GM19468 (cell line): ENCODE data around the gene PYHIN1.
"Not testable (repeated sequence)": the region's sequence is repeated elsewhere in the genome, so short reads cannot be mapped to it uniquely, and the experiment has no call there.

Experiments used
- ATAC-seq: cut with Tn5 transposase; IDR thresholded peaks from one replicate; pipeline ENCODE4 v1.9.1; 2021; ENCODE audit warnings: mild to moderate bottlenecking, moderate library complexity, moderate number of reproducible peaks; ENCODE audit not compliant: unreplicated experiment; ENCODE audit errors: extremely low read depth

The PYHIN1 gene

DNA sequence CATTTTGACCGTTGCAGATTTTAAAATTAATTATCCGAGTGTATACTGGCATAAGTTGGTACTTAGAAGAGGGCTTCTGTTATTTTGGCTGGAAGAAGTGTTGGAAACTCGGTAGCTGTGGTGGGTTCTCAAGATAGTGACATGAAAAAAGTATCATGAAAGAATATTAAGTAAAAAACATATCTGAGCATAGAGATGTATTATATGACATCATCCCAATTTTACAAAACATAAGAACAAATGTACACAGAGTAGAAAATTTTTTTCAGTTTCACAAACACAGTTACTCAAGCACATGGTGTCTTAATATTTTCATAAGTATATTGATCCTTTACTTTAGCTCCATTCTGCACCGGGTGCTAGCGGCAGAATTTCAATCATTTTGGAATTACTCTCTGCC is 79.0 kb downstream of the PYHIN1 start:
- ATAC-seq = no peak

DNA sequence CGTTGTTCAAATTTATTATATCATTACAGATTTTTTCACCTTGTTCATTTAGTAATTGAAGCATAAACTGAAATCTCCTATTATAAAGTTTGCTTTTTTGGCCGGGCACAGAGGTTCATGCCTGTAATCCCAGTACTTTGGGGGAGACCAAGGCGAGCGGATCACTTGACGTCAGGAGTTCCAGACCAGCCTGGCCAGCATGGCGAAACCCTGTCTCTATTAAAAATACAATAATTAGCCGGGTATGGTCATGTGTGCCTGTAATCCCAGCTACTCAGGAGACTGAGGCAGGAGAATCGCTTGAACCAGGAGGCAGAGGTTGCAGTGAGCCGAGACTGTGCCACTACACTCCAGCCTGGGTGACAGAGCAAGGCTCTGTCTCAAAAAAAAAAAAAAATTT is 79.6 kb downstream of the PYHIN1 start:
- not testable (repeated sequence) for ATAC-seq

DNA sequence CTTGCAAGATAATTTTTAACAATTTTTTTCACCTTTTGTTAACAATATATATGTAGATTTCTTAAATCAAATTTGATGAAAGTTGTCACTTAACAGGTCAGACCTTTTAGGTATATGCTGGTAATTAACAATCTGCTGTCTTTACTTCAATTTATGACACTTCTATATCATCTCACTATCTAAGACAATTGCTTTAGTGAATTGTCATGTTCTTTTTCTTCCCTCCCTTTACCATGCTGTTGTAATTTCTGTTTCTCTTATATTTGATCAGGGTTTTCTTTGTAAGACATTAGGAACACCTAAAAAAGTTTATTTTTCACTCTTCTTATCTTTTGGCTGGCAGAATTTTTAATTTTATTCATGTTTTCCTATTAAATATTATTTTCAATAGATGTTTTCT is 80.4 kb downstream of the PYHIN1 start:
- no peak for ATAC-seq

DNA sequence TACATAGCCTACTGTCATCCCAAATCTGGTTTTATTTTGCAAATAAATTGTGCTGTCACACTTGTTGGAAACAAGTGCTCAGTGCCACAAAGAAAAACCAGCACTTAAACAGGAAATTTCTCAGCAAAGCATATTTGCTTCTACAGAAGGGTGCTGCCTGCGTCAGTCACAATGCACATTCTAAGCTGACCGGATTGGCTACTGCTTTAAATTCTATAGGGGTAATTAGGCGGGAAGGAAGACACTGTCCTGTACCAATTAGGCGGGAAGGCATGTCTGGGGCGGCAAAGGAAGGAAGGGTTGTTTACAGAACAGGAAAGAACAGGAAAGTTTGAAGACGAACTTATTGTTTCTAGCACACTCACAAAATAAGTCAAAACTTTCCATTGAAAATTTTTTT is 81.1 kb downstream of the PYHIN1 start:
- ATAC-seq = peak; percentile 17

DNA sequence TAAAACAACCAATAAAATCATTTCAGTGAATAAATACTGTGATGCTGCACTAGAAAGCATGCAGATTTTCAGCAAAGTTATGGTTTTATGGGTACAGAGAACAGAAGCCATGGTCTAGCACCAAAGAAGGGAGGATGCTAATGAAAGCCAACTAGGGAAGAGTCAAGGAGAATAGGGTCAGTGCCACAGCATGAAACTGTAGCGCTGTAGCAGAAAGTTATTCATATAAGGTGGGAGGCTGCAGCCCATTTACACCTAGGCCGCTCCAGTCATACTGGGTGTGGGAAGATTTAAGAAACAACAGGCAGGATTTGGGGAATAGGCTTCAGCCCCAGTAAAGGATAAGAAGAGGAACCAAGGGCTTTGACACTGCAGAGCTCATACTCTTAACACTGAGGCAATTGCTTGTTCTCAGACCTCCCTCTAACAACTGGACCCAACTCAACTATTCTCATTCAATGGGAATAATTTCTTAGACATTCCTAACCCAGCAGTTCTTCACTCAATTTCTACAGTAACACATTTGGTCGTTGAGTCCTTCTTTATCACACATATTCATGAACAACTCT is 82.7 kb downstream of the PYHIN1 start:
- ATAC-seq = no peak

DNA sequence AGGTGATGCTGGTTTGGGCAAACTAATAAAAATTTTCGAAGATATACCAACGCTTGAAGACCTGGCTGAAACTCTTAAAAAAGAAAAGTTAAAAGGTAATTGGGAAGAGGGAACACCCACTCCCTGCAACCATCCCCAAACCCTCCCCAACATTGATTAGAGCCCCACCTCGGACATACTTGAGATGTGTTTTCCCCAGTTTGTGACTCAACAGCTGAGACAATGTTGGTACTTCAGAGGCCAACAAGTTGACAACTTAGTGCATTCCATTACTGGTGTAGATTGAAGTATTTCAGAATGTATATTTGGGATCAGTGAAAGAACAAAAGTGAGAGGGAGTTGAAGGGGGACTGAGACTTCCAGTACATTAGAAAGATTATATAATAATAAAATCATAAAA is 83.5 kb downstream of the PYHIN1 start:
- no peak for ATAC-seq

DNA sequence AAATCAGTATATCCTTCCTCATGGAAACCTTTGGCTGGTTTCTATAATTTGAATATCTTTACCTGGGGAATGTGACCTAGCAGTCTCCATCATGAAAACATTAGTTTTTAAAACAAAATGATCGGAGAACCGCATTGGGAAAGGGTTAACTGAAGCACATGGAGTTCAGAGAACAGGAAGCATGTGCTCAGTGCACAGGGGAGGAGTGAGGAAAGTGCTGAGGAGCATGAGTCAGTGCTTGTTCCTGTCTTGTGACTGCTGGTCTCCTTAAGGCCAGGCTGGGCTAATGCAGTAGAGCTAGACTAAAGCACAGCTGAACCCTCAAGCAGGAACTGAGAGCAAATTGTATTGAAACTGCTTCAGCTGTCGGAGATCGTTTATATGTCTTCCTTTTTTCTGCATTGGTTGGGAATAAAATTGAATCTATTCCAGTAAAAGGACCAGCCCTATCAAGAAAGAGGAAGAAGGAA is 84.1 kb downstream of the PYHIN1 start:
- ATAC-seq = peak; percentile 92

DNA sequence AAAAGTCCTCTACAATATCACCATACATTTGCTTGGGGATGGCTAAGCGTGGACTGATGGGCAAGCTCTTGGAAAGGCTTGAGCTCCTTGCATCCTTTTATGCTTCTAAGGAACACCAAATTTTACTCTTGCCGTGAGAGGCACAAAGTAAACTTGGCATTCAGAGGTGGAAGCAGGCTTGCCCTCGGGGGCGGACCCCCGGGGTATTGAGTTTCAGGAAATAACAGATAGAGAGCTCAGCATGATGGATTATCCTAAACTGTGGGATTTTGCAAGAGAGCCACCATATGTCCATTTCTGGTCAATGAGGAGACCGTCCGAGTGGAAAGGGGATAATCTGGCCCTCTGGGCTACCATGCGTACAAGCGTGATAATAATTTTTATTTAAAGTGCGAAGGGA is 92.4 kb downstream of the PYHIN1 start:
- no peak for ATAC-seq

DNA sequence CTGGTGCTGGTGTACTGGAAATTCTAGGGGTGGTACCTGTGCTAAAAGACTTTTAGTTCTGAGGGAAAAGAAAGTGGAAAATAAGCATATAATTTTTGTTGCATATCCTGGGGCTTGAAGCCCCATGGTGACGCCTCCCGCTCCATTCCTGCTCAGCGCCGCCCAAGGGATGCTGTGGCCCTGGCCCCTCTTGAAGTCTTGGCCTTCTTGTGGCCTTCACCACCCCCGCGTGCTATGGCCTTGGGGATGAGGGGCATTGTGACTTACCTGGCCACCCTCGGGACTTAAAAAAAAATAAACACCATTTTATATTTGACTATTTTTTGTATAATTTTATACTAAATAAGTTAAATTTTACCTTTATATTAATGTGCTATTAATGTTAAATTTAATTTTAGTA is 93.7 kb downstream of the PYHIN1 start:
- ATAC-seq = no peak
